K562 (cell line): ENCODE measurements around the gene GALR3. TPM values are rescaled to one million over a fixed set of nuclear protein-coding genes. Genes with fewer than 3 reads are reported as not detected.
A peak's percentile ranks its signal among the peaks of the same experiment; 100 is the strongest.

Source experiments
- ADNP ChIP-seq: fragments of 200-800 bp; sonication (Bioruptor generic); IDR thresholded peaks from 2 replicates; pipeline ENCODE4 v1.6.1; 2016; ENCODE audit warnings: missing genetic modification characterization, missing compliant biosample characterization
- ARID2 ChIP-seq: fragments of 450-650 bp; IDR thresholded peaks from 2 replicates; pipeline ENCODE4 v1.6.1; 2017; ENCODE audit warnings: antibody characterized with exemption, mild to moderate bottlenecking
- ATF1 ChIP-seq, 2 experiments: fragments of 450-650 bp in 1 of 2; IDR thresholded peaks; 2 replicates each; pipeline ENCODE4 v1.6.1; 2016; ENCODE audit warnings: missing compliant biosample characterization in 1 of 2, missing genetic modification characterization in 1 of 2
- CC2D1A ChIP-seq: fragments of 450-650 bp; IDR thresholded peaks from 2 replicates; pipeline ENCODE4 v1.6.1; 2017; ENCODE audit warnings: mild to moderate bottlenecking
- CEBPZ ChIP-seq: fragments of 150-350 bp; IDR thresholded peaks from 2 replicates; pipeline ENCODE4 v1.6.1; 2014; ENCODE audit warnings: low read depth, mild to moderate bottlenecking, low read length, borderline replicate concordance
- CTCF ChIP-seq, 3 experiments: IDR thresholded peaks in 2 of 3; conservative IDR thresholded peaks in 1 of 3; 2 replicates each; pipeline ENCODE4 v1.5.1; 2011 to 2012; ENCODE audit warnings: low read length in 3 of 3, mild to moderate bottlenecking in 3 of 3, control low read depth in 2 of 3, improper control_type of control experiment in 1 of 3, inconsistent platforms in 1 of 3, low read depth in 1 of 3, mixed read lengths in 1 of 3, moderate library complexity in 1 of 3; ENCODE audit not compliant: insufficient read depth in 2 of 3
- ETV1 ChIP-seq: fragments of 450-650 bp; conservative IDR thresholded peaks from 2 replicates; pipeline ENCODE4 v1.6.1; 2016; ENCODE audit warnings: missing genetic modification characterization, control low read depth, low read depth, missing compliant biosample characterization
- HDAC2 ChIP-seq: fragments of 450-650 bp; IDR thresholded peaks from 2 replicates; pipeline ENCODE4 v1.6.1; 2016; ENCODE audit warnings: mild to moderate bottlenecking
- HNRNPUL1 ChIP-seq: fragments of 200-400 bp; formaldehyde crosslinking; IDR thresholded peaks from 2 replicates; pipeline ENCODE4 v1.6.1; 2017; ENCODE audit warnings: low read length
- JUND ChIP-seq, 2 experiments: IDR thresholded peaks; 2 replicates in 1 of 2; 3 replicates in 1 of 2; pipeline ENCODE4 v1.6.1; 2011; ENCODE audit warnings: borderline replicate concordance in 2 of 2, low read depth in 2 of 2, low read length in 2 of 2, improper control_type of control experiment in 1 of 2, missing biosample characterization in 1 of 2, missing genetic modification characterization in 1 of 2, missing genetic modification reagents in 1 of 2
- KAT7 ChIP-seq: sonication (generic); formaldehyde crosslinking; IDR thresholded peaks from 2 replicates; pipeline ENCODE4 v1.8.0; 2022; ENCODE audit warnings: missing genetic modification reagents, mild to moderate bottlenecking, borderline replicate concordance
- NR3C1 ChIP-seq: sonication (generic); formaldehyde crosslinking; IDR thresholded peaks from 2 replicates; pipeline ENCODE4 v1.8.1; 2022; ENCODE audit warnings: missing genetic modification reagents
- PPARD ChIP-seq: fragments of 250-450 bp; sonication (Bioruptor Pico); IDR thresholded peaks from 2 replicates; pipeline ENCODE4 v1.8.0; 2022; ENCODE audit warnings: inconsistent platforms, mild to moderate bottlenecking, moderate library complexity
- SETDB1 ChIP-seq: IDR thresholded peaks from one replicate; pipeline ENCODE4 v1.6.1; 2012; ENCODE audit warnings: low read length, control low read depth, inconsistent platforms
- SUPT5H ChIP-seq: fragments of 450-650 bp; IDR thresholded peaks from 2 replicates; pipeline ENCODE4 v1.6.1; 2016
- TCF15 ChIP-seq: fragments of 250-450 bp; sonication (Bioruptor Pico); IDR thresholded peaks from 2 replicates; pipeline ENCODE4 v1.8.0; 2022; ENCODE audit warnings: moderate library complexity, mild to moderate bottlenecking, inconsistent platforms
- XRCC5 ChIP-seq: fragments of 200-400 bp; formaldehyde crosslinking; IDR thresholded peaks from 2 replicates; pipeline ENCODE4 v1.6.1; 2017; ENCODE audit warnings: low read depth, mild to moderate bottlenecking, low read length
- ZKSCAN1 ChIP-seq: fragments of 150-350 bp; IDR thresholded peaks from 2 replicates; pipeline ENCODE4 v1.6.1; 2016; ENCODE audit warnings: low read depth, low read length
- ZNF263 ChIP-seq: sonication (generic); formaldehyde crosslinking; IDR thresholded peaks from 2 replicates; pipeline ENCODE4 v1.8.0; 2022; ENCODE audit warnings: mild to moderate bottlenecking, missing genetic modification reagents, borderline replicate concordance
- ZNF644 ChIP-seq: fragments of 200-800 bp; sonication (Bioruptor generic); IDR thresholded peaks from 2 replicates; pipeline ENCODE4 v1.6.1; 2016; ENCODE audit warnings: low read depth, missing genetic modification characterization, missing compliant biosample characterization
- ZNF75A ChIP-seq: fragments of 450-650 bp; formaldehyde crosslinking; IDR thresholded peaks from 2 replicates; pipeline ENCODE4 v1.4.0; 2020; ENCODE audit warnings: mild to moderate bottlenecking
- polyA plus RNA-seq, 8 experiments: library from polyadenylated mRNA; depleted of rRNA in 4 of 8; stranded (reverse) in 5 of 8; unstranded in 3 of 8; fragments of >200 nt; fragmentation: Nextera tagmentation in 2 of 8; fragmentation: Illumina TruSeq in 1 of 8; extraction: Ambion mirVana in 2 of 8; extraction: Trizol in 1 of 8; gene quantifications; 2 replicates each; pipeline versions ENCODE4 v1.2.1 to v1.2.3, GENCODE V29; 2011 to 2014; ENCODE audit warnings: inconsistent platforms in 1 of 8, missing spikeins in 1 of 8
- total RNA-seq, 7 experiments: library from RNA; depleted of rRNA in 6 of 7; stranded (reverse); fragments of >200 nt in 6 of 7; fragmentation: Illumina TruSeq in 2 of 7; extraction: Trizol in 2 of 7; gene quantifications; 2 replicates each; pipeline versions ENCODE4 v1.2.1 to v1.2.3, GENCODE V29; 2011 to 2021; ENCODE audit warnings: low replicate concordance in 1 of 7
- TF ChIP-seq, protein P1 (sequence below): conservative IDR thresholded peaks from 2 replicates; pipeline ENCODE4 v1.6.1; 2011; ENCODE audit warnings: low read depth, mild to moderate bottlenecking, low read length; ENCODE audit not compliant: control insufficient read depth

Gene GALR3
- total and polyA plus RNA-seq, 9 of the 15 experiments (the other 6 are each of a cell fraction or from before 2014, with no cell fraction given) = 0.13 TPM; not detected in 8

DNA sequence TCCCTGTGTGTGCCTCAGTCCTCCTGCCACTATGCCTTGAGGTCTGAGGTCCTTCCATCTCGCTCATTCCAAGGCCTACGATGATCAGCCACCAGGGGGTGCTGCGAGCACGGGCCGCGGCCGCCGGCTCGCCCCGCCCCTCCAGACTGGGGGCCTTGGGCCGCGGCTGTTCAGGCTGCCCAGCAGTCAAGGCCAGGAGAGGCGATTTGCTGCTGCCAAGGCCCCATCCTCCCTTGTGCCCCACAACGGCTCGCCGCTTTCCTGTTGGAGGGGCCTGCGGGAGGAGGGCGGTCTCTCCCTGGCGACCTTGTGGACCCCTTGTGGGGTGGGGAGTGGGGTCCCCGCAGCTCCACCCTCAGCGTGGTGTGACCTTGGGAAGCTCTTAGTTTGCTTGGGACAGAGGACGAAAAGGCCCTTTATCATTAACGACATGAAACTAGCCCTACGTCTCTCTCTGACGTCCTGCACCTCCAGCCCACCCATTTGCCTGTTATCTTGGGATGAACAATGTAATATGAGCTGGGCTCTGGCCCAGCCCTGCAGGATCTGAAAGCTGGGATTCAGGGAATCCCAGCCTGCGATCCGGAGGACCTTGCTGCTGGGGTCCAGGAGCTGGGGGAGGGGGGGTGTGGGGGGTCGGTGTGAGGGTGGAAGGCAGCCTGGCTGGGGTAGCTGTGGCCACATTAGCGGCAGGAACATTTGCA, 5.3 kb upstream of the GALR3 start (continued):
- no peak for TF ChIP-seq XRCC5
- TF ChIP-seq ZNF263 (CRISPR knock-in tag) = no peak
- TF ChIP-seq JUND (IDR thresholded peaks at IDR 0.05; ENCODE audit: borderline replicate concordance, low read depth, low read length) = peak; percentile 15; the same call in 1 of the 2 replicates
- no peak; the same call in 2 of the 3 replicates for TF ChIP-seq JUND (tag; IDR thresholded peaks at IDR 0.05; ENCODE audit: borderline replicate concordance, low read depth, low read length)
- TF ChIP-seq CTCF (IDR thresholded peaks at IDR 0.05 in 2 of 3, conservative IDR thresholded peaks at IDR 0.05 in 1 of 3; ENCODE audit: insufficient read depth in 2 of 3, low read depth in 1 of 3, low read length in 3 of 3) = peak; percentile 88 to 91 (median 88)
- no peak for TF ChIP-seq ETV1
- TF ChIP-seq, protein P1, sequence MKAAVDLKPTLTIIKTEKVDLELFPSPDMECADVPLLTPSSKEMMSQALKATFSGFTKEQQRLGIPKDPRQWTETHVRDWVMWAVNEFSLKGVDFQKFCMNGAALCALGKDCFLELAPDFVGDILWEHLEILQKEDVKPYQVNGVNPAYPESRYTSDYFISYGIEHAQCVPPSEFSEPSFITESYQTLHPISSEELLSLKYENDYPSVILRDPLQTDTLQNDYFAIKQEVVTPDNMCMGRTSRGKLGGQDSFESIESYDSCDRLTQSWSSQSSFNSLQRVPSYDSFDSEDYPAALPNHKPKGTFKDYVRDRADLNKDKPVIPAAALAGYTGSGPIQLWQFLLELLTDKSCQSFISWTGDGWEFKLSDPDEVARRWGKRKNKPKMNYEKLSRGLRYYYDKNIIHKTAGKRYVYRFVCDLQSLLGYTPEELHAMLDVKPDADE = no peak
- TF ChIP-seq HNRNPUL1 = no peak
- TF ChIP-seq PPARD (CRISPR knock-in tag) = no peak
- TF ChIP-seq SETDB1 = no peak
- TF ChIP-seq SUPT5H = peak; percentile 54; the same call in 1 of the 2 replicates
- TF ChIP-seq TCF15 (CRISPR knock-in tag) = no peak
- no peak for TF ChIP-seq NR3C1
- no peak for TF ChIP-seq KAT7 (CRISPR knock-in tag)
- no peak for TF ChIP-seq ZNF75A (CRISPR knock-in tag)
- TF ChIP-seq ATF1 (CRISPR knock-in tag; IDR thresholded peaks at IDR 0.05) = no peak
- 0 out of 2 replicates have a peak, but pooled peaks have one; percentile 16 for TF ChIP-seq ATF1 (tag; IDR thresholded peaks at IDR 0.05)
- no peak for TF ChIP-seq ZNF644 (tag)
- no peak for TF ChIP-seq HDAC2
- TF ChIP-seq CC2D1A = no peak
- no peak for TF ChIP-seq CEBPZ
- TF ChIP-seq ARID2 = no peak; the same call in 1 of the 2 replicates
- 0 out of 2 replicates have a peak, but pooled peaks have one; percentile 28 for TF ChIP-seq ZKSCAN1
- no peak for TF ChIP-seq ADNP
